ENCODE results near the gene PIP5K1B.

DNA sequence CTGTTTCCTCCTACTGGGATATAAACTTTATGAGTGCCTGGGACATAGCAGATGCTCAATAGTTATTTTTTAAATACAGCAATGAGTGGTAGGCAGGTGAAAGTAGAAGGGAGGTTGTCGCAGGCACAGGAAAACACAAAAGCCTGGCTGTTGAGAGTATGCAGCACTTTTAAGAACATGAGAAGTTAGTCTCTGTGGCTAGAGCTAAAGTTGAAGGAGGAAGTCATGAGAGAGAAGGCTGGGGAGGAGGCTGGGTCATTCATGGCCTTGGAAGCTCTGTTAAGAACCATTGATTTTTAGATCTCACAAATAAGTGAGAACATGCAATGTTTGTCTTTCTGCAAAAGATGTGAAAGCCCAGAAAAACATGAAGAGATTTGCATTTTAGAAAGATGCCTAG is 182.2 kb downstream of the PIP5K1B start:
- TF ChIP-seq SREBF1 (IDR thresholded peaks at IDR 0.05; ENCODE audit: low read length) (no peak), FOXM1 (IDR thresholded peaks at IDR 0.05; ENCODE audit: low read depth, low read length) (no peak), CREB1 (IDR thresholded peaks at IDR 0.05; ENCODE audit: low read depth) (no peak), CBX5 (IDR thresholded peaks at IDR 0.05; ENCODE audit: low read depth) (no peak), POLR2A (IDR thresholded peaks at IDR 0.05; ENCODE audit: low read depth, low read length) (no peak), KAT2A (conservative IDR thresholded peaks at IDR 0.05; ENCODE audit: control insufficient read depth, low read depth, low read length) (no peak)
- TF ChIP-seq, protein P1, sequence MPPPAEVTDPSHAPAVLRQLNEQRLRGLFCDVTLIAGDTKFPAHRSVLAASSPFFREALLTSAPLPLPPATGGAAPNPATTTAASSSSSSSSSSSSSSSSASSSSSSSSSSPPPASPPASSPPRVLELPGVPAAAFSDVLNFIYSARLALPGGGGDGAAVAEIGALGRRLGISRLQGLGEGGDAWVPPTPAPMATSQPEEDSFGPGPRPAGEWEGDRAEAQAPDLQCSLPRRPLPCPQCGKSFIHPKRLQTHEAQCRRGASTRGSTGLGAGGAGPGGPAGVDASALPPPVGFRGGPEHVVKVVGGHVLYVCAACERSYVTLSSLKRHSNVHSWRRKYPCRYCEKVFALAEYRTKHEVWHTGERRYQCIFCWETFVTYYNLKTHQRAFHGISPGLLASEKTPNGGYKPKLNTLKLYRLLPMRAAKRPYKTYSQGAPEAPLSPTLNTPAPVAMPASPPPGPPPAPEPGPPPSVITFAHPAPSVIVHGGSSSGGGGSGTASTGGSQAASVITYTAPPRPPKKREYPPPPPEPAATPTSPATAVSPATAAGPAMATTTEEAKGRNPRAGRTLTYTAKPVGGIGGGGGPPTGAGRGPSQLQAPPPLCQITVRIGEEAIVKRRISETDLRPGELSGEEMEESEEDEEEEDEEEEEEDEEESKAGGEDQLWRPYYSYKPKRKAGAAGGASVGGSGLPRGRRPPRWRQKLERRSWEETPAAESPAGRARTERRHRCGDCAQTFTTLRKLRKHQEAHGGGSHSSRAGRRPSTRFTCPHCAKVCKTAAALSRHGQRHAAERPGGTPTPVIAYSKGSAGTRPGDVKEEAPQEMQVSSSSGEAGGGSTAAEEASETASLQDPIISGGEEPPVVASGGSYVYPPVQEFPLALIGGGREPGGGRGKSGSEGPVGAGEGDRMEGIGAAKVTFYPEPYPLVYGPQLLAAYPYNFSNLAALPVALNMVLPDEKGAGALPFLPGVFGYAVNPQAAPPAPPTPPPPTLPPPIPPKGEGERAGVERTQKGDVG (CRISPR knock-in tag; IDR thresholded peaks at IDR 0.05), result no peak
- TF ChIP-seq, protein P2, sequence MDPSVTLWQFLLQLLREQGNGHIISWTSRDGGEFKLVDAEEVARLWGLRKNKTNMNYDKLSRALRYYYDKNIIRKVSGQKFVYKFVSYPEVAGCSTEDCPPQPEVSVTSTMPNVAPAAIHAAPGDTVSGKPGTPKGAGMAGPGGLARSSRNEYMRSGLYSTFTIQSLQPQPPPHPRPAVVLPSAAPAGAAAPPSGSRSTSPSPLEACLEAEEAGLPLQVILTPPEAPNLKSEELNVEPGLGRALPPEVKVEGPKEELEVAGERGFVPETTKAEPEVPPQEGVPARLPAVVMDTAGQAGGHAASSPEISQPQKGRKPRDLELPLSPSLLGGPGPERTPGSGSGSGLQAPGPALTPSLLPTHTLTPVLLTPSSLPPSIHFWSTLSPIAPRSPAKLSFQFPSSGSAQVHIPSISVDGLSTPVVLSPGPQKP (IDR thresholded peaks at IDR 0.05; ENCODE audit: low read depth, low read length), result no peak
- TF ChIP-seq, protein P3, sequence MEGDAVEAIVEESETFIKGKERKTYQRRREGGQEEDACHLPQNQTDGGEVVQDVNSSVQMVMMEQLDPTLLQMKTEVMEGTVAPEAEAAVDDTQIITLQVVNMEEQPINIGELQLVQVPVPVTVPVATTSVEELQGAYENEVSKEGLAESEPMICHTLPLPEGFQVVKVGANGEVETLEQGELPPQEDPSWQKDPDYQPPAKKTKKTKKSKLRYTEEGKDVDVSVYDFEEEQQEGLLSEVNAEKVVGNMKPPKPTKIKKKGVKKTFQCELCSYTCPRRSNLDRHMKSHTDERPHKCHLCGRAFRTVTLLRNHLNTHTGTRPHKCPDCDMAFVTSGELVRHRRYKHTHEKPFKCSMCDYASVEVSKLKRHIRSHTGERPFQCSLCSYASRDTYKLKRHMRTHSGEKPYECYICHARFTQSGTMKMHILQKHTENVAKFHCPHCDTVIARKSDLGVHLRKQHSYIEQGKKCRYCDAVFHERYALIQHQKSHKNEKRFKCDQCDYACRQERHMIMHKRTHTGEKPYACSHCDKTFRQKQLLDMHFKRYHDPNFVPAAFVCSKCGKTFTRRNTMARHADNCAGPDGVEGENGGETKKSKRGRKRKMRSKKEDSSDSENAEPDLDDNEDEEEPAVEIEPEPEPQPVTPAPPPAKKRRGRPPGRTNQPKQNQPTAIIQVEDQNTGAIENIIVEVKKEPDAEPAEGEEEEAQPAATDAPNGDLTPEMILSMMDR (IDR thresholded peaks at IDR 0.05 in 2 of 3, conservative IDR thresholded peaks at IDR 0.05 in 1 of 3; ENCODE audit: control insufficient read depth in 2 of 3, extremely low read depth in 1 of 3, insufficient read depth in 1 of 3, low read depth in 3 of 3, low read length in 3 of 3), result no peak
- TF ChIP-seq, protein P4, sequence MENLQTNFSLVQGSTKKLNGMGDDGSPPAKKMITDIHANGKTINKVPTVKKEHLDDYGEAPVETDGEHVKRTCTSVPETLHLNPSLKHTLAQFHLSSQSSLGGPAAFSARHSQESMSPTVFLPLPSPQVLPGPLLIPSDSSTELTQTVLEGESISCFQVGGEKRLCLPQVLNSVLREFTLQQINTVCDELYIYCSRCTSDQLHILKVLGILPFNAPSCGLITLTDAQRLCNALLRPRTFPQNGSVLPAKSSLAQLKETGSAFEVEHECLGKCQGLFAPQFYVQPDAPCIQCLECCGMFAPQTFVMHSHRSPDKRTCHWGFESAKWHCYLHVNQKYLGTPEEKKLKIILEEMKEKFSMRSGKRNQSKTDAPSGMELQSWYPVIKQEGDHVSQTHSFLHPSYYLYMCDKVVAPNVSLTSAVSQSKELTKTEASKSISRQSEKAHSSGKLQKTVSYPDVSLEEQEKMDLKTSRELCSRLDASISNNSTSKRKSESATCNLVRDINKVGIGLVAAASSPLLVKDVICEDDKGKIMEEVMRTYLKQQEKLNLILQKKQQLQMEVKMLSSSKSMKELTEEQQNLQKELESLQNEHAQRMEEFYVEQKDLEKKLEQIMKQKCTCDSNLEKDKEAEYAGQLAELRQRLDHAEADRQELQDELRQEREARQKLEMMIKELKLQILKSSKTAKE (IDR thresholded peaks at IDR 0.05; ENCODE audit: low read depth, poor library complexity, severe bottlenecking), result no peak
